GM06990 (cell line): ENCODE measurements around the gene KCNJ4.
"Not testable (repeated sequence)": the region's sequence is repeated elsewhere in the genome, so short reads cannot be mapped to it uniquely, and the experiment has no call there.

ENCODE experiments used
- DNase-seq: peaks from one replicate; pipeline ENCODE4 v3.0.0-alpha.2; 2011; ENCODE audit not compliant: insufficient read length; ENCODE audit errors: extremely low read depth
- H3K27me3 ChIP-seq: replicated peaks from 2 replicates; pipeline ENCODE4 v1.6.0; 2011; ENCODE audit warnings: low read length; ENCODE audit not compliant: control insufficient read depth, insufficient read depth
- H3K36me3 ChIP-seq: 2 replicates; pipeline ENCODE4 v1.5.1; 2011; ENCODE audit warnings: low read length; ENCODE audit not compliant: control insufficient read depth, insufficient read depth
- H3K4me3 ChIP-seq: replicated peaks from 2 replicates; pipeline ENCODE4 v1.5.1; 2011; ENCODE audit warnings: low read depth, mild to moderate bottlenecking, control low read depth, low read length
- CTCF ChIP-seq: IDR thresholded peaks from 2 replicates; pipeline ENCODE4 v1.5.1; 2011; ENCODE audit warnings: low read length, control low read depth, mild to moderate bottlenecking, inconsistent platforms; ENCODE audit not compliant: insufficient read depth, poor library complexity, severe bottlenecking

The KCNJ4 gene

DNA sequence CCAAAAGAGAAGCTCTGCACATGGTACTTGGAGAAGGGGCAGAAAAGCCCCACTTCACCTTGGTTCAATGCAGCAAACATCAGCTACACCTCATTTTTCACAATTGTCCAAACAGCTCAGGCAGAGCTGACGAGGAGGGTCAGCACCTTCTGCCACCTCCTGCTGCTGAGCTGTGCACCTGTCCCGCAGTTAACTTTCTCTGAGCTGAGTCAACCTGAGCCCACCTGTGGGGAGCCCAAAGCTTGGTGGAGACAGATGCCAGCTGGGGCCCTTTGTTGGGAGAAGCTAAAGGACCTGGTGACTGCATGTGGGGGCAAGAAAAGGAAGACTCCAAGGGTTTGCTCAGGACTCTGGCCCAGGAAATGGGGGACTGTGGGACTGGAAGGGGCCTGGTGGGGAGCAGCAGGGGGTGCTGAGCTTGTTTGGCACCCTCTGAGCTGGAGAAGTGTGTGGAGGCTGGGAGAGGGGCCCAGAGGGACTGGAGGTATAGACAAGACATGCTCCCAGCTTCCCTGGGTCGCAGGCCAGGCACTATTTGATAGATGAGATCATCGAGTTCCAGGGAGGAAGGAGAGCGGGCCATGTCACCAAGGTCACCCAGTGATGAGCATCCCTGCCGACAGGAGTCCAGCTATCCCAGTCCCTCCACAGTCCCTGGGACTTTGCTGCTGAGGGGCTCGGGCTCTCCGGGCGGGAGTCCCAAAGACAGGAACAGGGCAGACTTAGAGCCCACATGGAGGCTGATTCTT lies 53.5 kb downstream of the KCNJ4 start:
- DNase-seq: no peak
- H3K4me3 ChIP-seq: no peak overlapping the region
- H3K36me3 ChIP-seq: no peaks in the 10 kb centered on the region
- no peak for TF ChIP-seq CTCF
- no peaks in the 10 kb centered on the region for H3K27me3 ChIP-seq

DNA sequence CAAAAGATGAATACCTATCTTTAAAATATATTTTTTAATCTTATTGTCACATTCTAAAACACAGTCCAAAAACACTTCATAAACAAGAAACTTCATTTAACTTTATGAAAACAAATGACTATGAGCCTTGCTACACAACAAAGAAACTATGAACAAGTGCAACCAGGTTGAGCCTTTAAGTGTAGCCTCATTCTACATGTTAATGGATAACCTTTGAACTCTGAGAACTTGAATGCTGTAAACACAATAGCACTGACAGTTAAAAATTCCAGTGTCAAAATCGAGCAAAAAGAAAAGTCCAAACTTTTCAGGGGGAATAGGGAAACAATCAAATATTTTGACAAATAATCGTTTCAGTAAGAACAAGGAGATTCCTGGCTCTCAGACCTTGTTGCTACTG lies 54.7 kb downstream of the KCNJ4 start:
- not testable (repeated sequence) for H3K4me3 ChIP-seq, DNase-seq, H3K36me3 ChIP-seq, H3K27me3 ChIP-seq

DNA sequence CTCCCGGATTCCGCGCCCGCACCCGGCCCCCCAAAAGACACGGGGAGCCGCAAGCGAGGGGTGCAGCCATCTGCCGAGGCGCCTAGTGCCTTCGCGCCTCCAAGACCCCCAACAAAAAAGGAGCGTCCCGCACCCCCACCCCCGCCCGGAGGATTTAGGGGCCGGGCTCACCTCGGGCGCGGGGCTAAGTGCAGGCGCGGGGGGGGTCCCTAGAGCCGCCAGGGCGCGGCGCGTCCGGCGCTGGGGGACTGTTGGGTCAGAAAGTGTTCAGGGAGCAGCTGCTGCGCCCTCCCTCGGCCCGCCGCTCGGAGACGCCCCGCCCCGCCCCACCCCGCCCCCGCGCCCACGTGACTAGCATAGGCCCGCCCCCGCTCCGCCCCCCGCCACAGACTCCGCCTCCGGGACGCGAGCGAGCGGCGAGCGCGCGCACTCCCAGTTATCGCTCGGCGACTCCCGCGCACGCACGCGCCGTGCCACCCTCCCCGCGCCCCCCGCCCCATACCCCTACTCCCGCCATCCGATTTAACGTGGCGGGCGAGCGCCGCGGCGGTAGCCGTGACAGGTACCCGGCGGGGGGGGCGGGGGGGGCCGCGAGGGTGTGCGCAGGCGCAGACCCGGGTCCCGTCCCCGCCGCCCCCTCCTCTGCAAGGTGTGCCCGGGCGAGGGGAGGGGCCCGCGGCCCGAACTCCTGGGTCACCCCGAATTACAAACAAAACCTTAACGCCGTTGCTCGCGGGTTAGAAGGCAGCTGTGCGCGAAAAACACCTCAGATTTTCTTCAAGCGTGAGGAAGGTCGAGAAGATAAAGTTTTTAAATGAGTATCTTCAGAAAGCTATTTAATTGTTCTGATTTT lies 56.2 kb downstream of the KCNJ4 start:
- no peak for TF ChIP-seq CTCF
- Histone ChIP-seq H3K4me3 (peak overlapping the region; percentile 84), H3K27me3 (no peaks in the 10 kb centered on the region), H3K36me3 (no peaks in the 10 kb centered on the region)
- DNase-seq: peak; percentile 78

- peak overlapping the region; percentile 84 for H3K4me3 ChIP-seq
- H3K36me3 ChIP-seq, H3K27me3 ChIP-seq: not testable (repeated sequence)
- peak; percentile 3 for TF ChIP-seq CTCF
- DNase-seq: peak; percentile 65
These were observed 56.8 kb downstream of the KCNJ4 start for GRCh38 chr22:38398181-38398608.

GRCh38 chr22:38397189-38398085 lies 57.6 kb downstream of the KCNJ4 start:
- no peaks in the 10 kb centered on the region for H3K27me3 ChIP-seq
- DNase-seq: peak; percentile 76
- TF ChIP-seq CTCF: no peak

GRCh38 chr22:38396440-38397069 lies 58.4 kb downstream of the KCNJ4 start:
- H3K36me3 ChIP-seq, DNase-seq, H3K27me3 ChIP-seq: not testable (repeated sequence)
- H3K4me3 ChIP-seq: peak overlapping the region; percentile 84

More at GRCh38 chr22:38397189-38398085, 57.6 kb downstream of the KCNJ4 start:
- Histone ChIP-seq H3K36me3 (no peaks in the 10 kb centered on the region), H3K4me3 (peak overlapping the region; percentile 84)

GRCh38 chr22:38395944-38396343 lies 59.1 kb downstream of the KCNJ4 start:
- DNase-seq, H3K36me3 ChIP-seq, H3K27me3 ChIP-seq: not testable (repeated sequence)
- H3K4me3 ChIP-seq: peak overlapping the region; percentile 84

DNA sequence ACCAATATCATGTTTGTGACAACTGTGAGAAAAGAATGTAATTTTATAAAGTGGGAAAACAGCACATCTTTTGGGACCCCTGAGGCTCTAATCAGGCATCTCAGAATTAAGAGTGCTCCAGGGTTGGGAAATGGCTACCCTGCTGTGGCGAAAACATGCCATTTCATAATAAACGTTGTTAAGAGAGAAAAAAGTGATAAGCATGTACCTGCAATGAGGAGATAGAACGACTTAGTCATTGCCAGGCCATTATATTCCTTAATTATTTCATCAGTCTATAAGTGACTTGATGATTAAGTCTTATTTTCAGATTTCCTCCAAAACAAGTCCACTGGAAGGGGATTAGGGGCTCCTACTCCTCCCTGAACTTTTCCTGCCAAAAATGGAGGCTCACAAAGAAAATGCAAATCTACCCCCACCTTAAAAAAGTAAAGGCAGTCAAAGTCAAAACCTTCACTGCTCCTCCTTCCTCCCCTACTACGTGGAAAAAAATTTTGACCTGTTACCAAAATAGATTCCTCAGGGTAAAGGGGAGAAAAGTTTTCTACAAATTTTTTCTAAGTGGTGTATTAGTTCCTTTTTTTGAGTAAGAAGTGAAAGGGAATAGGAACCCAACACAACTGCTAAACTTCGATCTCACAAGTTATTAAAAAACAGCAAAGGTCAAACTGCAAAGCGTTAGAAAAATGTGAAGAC lies 59.9 kb downstream of the KCNJ4 start:
- H3K36me3 ChIP-seq, H3K27me3 ChIP-seq, DNase-seq: not testable (repeated sequence)
- peak overlapping the region; percentile 84 for H3K4me3 ChIP-seq
